GM19468 (cell line): ENCODE measurements around the gene SRGAP2B.
"Not testable (repeated sequence)": the region's sequence is repeated elsewhere in the genome, so short reads cannot be mapped to it uniquely, and the experiment has no call there.

Experiments
- ATAC-seq: cut with Tn5 transposase; IDR thresholded peaks from one replicate; pipeline ENCODE4 v1.9.1; 2021; ENCODE audit warnings: mild to moderate bottlenecking, moderate library complexity, moderate number of reproducible peaks; ENCODE audit not compliant: unreplicated experiment; ENCODE audit errors: extremely low read depth

Gene SRGAP2B

DNA sequence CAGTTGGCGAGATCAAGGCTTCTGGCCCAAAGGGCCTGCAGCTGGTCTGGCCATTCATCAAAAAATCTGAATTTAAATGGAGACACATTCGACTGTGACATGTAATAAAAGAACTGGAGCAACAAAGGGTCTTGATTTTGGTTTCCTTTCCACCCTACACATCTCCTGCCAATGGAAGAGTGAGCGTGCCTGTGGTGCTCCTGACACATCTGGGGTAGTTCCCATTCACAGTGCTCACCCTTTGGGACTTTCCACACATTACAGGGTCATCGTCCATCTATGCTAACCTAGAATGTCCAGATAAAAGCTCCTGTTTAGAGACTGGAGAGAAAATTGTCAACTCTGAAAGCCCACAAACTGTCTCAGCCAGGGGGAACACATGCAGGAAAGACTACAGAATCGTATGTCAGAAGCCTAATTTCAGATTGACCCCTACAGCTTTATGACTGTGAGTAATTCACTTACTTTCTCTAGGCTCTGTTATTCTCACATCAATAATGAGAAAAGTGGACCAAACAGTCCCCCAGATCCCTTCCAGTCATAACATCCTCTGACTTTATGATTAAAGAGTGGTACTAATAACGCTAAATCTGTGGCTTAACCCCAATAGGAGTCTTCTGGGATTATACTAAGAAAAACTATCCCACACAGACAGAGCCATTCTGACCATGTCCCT lies 46.8 kb downstream of the SRGAP2B start:
- not testable (repeated sequence) for ATAC-seq

DNA sequence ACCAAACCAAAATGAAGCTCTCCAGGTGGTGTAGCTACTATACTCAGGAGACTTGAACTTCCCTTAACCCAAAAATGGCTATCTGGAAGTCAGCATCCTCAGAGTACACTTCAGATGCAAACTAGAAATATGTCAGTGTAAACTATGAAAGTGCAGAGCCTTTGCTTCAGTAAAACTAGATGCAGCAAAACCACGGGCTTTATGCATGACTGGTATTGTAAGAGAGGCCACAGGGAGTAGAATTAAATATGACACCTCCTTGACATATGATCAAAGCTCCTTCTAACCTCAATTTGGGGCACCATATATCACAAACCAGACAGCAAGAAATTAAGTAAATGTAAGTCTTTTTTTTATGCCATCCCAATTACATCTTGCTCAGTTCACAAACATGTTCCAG lies 47.6 kb downstream of the SRGAP2B start:
- not testable (repeated sequence) for ATAC-seq

DNA sequence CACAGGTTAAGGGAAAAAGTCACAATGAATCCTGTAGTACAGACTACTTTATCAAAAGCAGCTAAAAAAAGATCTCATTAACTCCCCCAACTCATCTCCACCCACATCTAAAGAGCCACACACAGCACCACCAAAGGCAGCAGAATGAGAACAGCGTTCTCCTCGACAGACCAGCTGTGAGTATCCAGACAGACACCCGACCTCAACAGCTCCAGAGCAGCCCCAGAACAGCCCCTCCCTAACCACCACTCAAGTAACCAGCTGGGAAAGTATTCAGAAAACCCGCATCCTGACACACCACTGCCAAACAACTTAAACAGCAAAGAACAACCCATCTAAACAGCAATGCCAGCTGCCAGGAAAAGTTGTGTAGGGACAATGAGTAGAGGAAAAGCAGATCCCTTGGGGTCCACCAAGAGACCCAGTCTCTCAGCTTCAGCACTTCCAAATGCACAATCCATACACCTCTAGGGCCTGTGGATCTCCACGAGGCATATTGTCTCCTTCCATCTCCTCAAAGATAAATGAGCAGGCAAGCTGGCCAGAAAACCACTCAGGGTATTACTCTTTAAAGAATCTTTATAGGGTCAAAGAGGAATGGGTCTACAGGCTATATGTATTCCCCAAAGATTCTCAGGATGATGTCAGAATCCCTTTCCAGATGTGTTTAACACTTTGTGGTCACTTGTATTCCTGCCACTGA lies 49.4 kb downstream of the SRGAP2B start:
- ATAC-seq = not testable (repeated sequence)

DNA sequence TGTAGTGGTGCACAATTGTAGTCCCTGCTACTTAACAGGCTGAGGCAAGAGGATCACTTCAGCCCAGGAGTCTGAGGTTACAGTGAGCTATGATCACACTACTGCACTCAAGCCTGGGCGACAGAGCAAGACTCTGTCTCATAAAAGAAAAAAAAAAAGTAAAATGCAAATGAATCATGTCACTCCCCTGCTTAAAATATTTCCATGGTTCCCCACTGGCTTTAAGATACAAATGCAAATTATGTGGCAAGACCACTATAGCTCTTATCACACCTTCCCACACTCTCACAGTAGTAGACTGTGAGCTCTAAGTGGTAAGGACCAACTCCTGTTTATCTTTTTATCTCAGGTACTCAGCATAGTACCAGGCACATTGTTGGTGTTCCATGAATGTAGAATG lies 53.6 kb downstream of the SRGAP2B start:
- ATAC-seq = peak; percentile 70

DNA sequence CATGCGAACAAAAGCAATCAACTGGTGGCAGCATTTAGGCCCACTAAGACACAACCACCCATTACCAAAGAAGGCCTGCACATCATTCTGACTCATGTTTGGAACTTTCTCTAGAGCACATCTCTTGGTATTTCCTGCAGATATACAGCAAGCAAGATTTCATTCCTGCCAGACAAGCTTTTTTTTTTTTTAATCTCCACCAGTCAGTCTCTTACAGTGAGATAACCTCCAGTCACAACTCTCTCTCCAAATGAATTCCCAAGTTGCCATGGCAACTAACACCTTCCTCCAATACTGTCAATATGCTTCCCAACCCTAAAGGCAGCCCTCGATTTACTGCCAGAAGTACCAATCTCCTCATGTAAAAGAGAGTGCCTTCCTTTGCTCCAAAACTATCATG lies 59.1 kb downstream of the SRGAP2B start:
- not testable (repeated sequence) for ATAC-seq

DNA sequence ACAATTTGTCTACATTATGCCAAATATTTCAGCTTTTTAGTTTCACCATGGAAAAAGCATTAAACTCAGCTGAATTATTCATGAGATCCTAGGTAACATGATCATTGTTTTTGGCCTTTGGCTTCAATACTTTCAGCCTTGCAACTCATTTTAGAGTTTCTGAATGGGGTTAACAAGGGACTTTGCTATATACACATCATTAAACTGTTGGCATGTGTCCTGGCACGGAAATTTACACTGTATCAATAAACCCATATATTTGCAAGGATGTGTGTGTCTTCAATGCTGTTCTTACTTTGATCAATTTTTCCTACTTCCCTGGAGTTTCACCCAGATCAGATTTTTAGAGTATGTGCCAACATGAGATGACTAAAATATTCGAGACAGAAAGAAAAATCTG lies 61.6 kb downstream of the SRGAP2B start:
- not testable (repeated sequence) for ATAC-seq

DNA sequence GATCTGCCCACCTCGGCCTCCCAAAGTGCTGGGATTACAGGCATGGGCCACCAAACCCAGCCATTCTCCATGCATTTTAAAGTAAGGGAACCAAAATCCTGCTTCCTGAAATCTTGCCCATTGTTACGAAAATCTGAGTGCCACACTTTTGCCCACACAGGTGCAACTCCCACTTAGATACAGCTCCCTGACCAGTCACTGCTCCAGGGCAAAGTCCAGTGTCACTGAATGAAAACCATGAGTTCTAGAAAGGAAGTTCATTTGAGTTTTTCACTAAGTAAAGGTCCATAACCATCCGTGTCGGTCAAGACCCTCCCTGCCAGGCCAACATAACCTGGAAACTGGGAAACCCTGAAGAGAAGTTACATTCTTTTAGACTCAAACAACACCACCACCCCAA lies 67.9 kb downstream of the SRGAP2B start:
- ATAC-seq = not testable (repeated sequence)

DNA sequence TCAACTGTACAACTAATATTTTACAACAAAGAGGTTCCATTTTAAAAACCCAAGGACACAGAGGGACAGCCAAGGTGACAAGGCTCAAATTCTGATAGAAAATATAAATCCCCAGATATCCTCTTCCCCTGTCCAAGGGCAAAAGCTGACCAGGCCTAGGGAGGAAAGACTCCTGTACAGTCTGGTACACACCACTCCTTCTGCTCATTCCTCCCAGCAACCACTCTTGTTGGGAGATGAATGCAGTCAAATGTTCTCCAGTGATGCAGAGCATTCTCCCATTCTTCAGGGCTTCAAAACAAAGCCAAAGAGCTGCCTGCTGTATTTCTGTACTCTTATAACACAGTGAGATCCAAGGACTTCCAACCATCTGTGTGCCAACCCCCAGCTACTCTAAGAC lies 69.8 kb downstream of the SRGAP2B start:
- not testable (repeated sequence) for ATAC-seq

DNA sequence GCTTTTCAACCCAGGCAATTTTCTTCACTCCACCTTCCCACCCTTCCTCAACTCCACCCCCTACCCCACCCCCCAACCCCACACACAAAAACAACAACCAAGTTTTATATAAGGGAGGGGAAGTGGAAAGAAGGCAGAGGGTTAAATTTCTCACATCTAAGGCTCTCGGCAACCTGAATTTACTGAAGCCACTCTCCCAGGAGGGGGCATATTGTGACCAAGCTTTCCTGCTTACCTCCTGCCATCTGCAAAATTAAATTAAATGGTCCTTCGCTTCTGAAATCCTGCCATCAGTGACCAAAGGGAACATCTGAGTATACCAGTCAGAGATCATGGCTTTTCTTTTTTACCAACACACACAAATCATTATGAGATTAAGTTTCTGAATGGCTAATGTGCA lies 72.9 kb downstream of the SRGAP2B start:
- ATAC-seq = not testable (repeated sequence)

DNA sequence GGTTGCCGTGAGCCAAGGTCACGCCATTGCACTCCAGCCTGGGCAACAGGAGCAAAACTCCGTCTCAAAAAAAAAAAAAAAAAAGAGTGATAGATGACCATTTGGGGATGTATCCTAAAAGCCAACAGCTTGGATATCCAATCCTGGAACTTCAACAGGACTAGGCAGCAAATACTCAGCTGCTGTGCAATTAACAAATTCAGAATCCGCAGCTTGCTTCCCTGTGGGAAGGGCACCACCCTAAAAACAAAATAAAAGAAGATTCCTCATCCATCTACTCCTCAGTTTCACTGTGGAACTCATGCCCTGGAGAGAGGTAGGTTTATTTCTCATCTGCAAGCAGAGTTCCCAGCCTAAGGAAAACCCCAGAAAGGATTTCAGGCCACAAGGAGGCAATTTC lies 73.4 kb downstream of the SRGAP2B start:
- not testable (repeated sequence) for ATAC-seq

DNA sequence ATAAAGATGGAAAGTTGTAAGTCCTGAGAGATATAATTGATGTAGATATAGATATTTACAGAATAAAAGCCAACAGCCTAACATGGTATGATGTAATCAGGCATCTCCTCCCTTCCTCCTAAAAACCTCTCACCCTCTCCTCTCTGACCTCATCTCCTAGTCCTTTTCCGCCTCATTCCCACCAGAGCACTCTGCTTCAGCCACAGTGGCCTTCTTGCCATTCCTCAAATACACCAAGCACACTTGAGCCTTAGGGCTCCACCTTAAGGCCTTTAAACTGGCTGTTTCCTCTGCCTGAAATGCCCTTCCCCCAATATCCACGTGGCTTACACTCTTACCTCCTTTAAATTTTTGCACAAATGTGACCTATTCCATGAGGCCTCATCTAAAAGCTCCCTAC lies 75.4 kb downstream of the SRGAP2B start:
- ATAC-seq = not testable (repeated sequence)

DNA sequence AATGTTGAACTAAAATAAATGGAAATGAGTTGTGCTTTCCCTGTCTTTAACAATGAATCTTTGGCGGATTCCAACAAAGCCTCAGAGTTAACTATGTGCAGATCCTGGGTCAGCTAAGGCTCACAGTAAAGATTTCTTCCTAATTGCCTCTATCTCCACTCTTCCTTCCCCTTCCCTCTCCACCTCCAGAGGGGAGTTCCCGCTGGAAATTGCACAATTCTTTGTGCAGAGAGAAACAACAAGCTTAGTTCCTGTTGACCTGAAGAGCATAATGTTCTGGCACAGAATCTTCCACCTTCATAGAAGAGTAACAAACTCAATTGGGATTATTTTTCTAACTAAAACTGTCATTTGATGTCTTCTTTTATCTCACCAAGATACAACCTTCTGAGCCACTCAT lies 77.4 kb downstream of the SRGAP2B start:
- not testable (repeated sequence) for ATAC-seq

DNA sequence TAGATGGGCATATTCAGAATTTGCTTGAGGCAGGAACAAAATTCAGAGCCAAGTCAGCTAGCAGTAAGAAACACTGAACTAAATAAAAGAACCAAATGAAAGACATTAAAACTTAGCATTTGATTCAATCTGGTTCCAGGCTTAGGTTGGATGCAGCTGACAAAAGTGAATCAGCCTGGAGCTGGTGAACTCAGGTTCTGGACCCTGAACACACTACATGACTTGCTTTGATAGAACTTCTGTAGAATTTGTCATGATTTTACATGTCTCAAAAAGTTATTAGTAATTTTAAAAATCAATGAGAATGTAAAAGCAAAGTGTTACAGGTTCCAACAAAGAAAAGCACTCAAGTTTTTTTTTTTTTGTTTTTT lies 78.7 kb downstream of the SRGAP2B start:
- ATAC-seq = not testable (repeated sequence)

DNA sequence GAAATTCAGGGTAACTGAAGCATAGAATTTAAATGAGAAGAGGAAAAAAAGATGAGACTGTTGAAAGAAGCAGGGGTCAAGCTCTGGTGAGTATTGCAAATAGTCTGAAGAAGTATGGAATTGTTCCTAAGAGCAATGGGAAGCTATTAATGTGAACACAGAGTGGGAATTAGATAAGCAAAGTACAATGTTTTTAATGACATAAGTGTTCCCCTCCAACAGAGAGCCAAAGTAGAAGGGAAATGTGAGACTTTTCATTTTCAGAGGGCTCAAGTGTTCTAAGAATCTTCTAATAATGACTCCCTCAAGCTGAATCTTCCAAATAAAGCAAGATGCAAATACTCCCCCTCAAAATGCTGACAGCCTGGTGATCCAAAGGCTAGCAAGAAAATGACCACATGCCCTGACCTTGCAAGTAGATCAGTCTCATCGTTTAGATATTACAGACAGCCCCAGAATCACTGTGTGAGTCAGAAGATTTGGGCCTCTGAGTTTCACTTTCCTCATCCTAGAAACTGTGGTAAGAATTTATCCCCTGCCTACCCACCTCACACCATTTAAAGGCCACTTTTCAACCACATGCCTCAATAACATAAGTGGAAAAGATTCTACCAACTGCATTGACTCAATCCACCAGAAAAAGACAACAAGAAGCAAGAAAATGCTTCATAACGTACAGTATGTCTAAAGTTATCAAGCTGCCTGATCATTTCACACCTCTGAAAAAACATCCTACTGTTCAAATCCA lies 79.2 kb downstream of the SRGAP2B start:
- ATAC-seq = not testable (repeated sequence)

DNA sequence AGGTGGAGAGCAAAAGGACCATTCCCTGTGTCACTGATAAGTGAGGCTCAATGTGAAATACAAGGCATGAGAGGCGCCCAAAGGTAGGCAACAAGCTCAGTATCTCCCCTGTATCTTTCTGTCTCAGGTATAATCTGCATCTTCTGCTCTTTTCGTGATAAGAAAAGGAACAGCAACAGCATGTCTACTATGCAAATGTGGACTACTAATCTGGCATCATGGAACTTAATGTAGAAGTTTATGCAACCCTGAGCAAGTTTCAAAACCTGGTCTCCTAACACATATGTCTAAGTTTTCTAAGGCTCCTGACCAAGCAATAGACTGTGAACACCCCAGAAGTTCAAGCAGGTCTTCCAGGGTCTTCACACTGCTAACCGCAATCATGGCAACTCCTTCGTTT lies 81.8 kb downstream of the SRGAP2B start:
- not testable (repeated sequence) for ATAC-seq

DNA sequence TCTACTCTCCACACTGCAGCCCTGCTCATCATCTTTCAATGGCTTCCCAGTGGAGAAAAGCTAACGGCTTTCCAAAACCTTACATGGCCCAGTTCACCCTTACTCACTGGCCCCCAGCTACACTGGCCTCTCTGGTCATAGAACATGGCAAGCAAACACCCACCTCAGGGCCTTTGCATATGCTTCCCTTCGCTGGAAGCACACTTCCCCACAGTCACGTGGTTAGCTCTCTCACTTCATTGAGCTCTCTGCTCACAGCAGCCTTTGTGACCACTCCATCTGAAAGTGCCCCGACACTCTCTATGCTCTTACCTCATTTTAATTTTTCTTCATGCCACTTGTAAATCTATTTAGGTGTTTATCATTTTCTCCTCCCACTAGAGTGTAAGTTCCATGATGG lies 83.3 kb downstream of the SRGAP2B start:
- ATAC-seq = not testable (repeated sequence)

DNA sequence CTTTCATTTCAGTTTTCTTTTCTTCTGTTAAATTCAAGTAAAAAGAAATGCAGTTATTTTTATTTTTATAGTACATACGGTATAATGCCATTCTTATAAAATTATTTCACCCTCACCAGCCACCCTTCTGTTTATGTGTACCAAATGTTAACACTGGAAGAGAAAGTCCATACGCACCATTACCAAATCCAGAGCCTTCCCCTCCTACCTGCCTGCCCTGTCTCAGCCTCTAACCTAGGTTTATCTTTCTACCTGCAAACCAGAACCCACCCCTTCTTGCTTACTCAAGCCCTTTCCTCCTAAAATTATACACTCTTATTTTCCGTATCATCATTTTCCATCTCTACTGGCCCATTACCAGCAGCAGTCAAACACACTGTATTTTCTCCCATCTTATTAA lies 84.5 kb downstream of the SRGAP2B start:
- not testable (repeated sequence) for ATAC-seq

DNA sequence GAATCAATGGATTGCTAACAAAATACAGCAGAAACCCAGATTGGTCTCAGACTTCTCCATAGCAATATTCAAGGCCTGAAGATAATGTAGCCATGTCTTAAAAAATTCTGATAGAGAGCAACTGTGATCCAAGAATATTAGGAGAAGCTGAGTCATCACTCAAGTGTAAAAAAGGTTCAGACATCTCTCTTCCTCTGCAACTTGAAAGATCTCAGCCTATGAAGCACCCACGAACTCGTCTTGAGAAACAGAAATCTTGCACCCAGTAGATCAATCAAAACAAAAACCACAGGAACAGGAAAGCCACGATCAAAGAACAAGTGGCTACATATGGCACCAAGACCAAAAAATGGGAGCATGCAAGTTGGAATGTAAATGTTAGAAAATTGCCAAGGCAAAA lies 85.2 kb downstream of the SRGAP2B start:
- ATAC-seq = not testable (repeated sequence)

DNA sequence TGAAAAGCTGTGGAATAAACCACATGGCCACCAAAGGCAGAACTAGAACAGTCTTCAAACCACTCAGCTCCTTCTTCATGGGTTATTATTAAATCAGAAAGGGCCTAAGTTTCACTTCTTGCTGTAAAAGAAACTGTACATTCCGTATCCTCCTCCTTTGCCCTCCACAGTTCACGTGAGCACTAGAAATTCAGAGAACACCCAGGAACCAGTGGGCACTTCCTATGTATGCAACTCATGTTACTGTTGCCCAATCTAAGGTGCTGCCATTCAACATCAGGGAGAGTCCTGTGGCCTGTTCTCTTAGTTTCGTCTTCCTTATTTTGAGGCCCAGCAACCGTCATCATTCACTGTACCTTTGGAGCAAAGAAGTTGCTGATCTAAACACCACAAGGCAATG lies 86.7 kb downstream of the SRGAP2B start:
- ATAC-seq = peak; percentile 17

DNA sequence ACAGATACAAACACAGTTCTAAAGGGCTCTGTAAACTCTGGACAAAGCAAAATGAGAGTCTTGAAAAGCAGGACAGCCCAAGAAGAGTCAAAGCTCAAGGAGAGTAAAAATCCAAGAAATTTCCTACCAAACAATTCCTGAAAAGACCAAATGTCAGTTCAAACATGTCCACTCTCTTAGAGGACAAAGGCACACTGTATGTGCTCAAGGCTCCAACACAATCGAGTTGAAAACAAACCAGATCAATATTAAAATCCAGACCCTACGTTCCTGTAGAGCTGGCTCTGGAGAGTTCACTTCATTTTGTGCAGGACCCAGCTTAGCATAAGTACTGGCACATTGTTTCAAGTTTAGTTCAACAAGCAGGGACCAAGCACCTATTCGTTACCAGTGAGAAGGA lies 90.0 kb downstream of the SRGAP2B start:
- not testable (repeated sequence) for ATAC-seq

DNA sequence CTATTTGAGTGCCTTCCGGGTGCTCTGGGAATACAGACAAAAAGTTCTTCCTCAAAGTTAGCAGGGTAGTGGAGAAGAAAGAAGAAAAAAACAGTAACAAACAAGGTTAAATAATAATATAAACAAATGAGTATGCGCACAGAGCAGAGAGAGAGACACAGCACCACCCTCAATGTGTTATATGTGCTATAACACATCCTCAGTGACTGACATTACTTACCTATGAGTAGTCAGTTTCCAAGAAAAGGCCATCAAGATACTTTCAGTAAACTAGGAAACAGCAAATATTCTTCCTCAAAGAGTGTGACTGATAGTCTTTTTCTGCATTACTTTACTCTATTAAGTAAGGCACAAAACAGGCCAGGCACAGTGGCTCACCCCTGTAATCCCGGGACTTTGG lies 93.7 kb downstream of the SRGAP2B start:
- not testable (repeated sequence) for ATAC-seq
